GM18520 (cell line): ENCODE measurements around the gene HBD.
"Not testable (repeated sequence)": the region's sequence is repeated elsewhere in the genome, so short reads cannot be mapped to it uniquely, and the experiment has no call there.

Experiments used
- ATAC-seq: cut with Tn5 transposase; IDR thresholded peaks from one replicate; pipeline ENCODE4 v1.9.1; 2021; ENCODE audit not compliant: unreplicated experiment

The HBD gene

GRCh38 chr11:5234381-5234834, at the start of gene HBD:
HBD (minus strand) TSS chr11:5234483; CDS start chr11:5234433, 50 bp downstream.
- no peak for ATAC-seq

GRCh38 chr11:5283882-5284281, 49.6 kb upstream of the HBD start:
- ATAC-seq, result no peak

- no peak for ATAC-seq
These were observed 48.8 kb upstream of the HBD start for GRCh38 chr11:5283086-5283485.

GRCh38 chr11:5282628-5283027, 48.3 kb upstream of the HBD start:
- no peak for ATAC-seq

- ATAC-seq, result no peak
These were observed 47.3 kb upstream of the HBD start for GRCh38 chr11:5281596-5281995.

- ATAC-seq, result peak; percentile 98
These were observed 46.4 kb upstream of the HBD start for GRCh38 chr11:5280582-5281102.

GRCh38 chr11:5279471-5280090, 45.3 kb upstream of the HBD start:
- ATAC-seq, result no peak

GRCh38 chr11:5277807-5278382, 43.6 kb upstream of the HBD start:
- ATAC-seq, result no peak

- no peak for ATAC-seq
These were observed 42.4 kb upstream of the HBD start for GRCh38 chr11:5276697-5277096.

GRCh38 chr11:5275369-5276110, 41.3 kb upstream of the HBD start:
- ATAC-seq, result no peak

GRCh38 chr11:5274395-5274794, 40.1 kb upstream of the HBD start:
- ATAC-seq, result no peak

GRCh38 chr11:5272395-5273017, 38.2 kb upstream of the HBD start:
- peak; percentile 65 for ATAC-seq

GRCh38 chr11:5269715-5270147, 35.4 kb upstream of the HBD start, which contains the start of gene HBE1:
HBE1 (minus strand) TSS chr11:5269945; CDS start chr11:5269890, 55 bp downstream.
- no peak for ATAC-seq

GRCh38 chr11:5267033-5267563, 32.8 kb upstream of the HBD start:
- no peak for ATAC-seq

- no peak for ATAC-seq
These were observed 32.3 kb upstream of the HBD start for GRCh38 chr11:5266609-5267008.

GRCh38 chr11:5265832-5266231, 31.5 kb upstream of the HBD start:
- ATAC-seq, result no peak

GRCh38 chr11:5258543-5259262, 24.4 kb upstream of the HBD start:
- no peak for ATAC-seq

GRCh38 chr11:5257296-5257695, 23.0 kb upstream of the HBD start:
- no peak for ATAC-seq

- not testable (repeated sequence) for ATAC-seq
These were observed 20.5 kb upstream of the HBD start, which contains the start of gene HBG2 for GRCh38 chr11:5254646-5255413. HBG2 (minus strand) TSS chr11:5254781; CDS start chr11:5254728, 53 bp downstream.

- not testable (repeated sequence) for ATAC-seq
These were observed 19.7 kb upstream of the HBD start for GRCh38 chr11:5254023-5254422.
